Transverse colon (tissue), 3 donors: ENCODE data around the gene FAT3.

ENCODE experiments used
- EP300 ChIP-seq: sonication (generic); formaldehyde crosslinking; IDR thresholded peaks from one replicate; pipeline ENCODE4 v1.6.1; 2017; ENCODE audit warnings: antibody characterized with exemption, low read depth
- POLR2A ChIP-seq: fragments of 450-650 bp; IDR thresholded peaks from one replicate; pipeline ENCODE4 v1.6.1; 2016; ENCODE audit warnings: antibody characterized with exemption, mild to moderate bottlenecking, moderate library complexity
- TF ChIP-seq, protein P1 (sequence below), 5 experiments: fragments of 200-600 bp in 3 of 5; fragments of 450-650 bp in 2 of 5; sonication (generic) in 3 of 5; IDR thresholded peaks; 1 replicate in 2 of 5; 2 replicates in 3 of 5; pipeline ENCODE4 v1.5.1; 2016 to 2017; ENCODE audit warnings: antibody characterized with exemption in 5 of 5, inconsistent platforms in 3 of 5, mild to moderate bottlenecking in 2 of 5, moderate library complexity in 1 of 5

DNA sequence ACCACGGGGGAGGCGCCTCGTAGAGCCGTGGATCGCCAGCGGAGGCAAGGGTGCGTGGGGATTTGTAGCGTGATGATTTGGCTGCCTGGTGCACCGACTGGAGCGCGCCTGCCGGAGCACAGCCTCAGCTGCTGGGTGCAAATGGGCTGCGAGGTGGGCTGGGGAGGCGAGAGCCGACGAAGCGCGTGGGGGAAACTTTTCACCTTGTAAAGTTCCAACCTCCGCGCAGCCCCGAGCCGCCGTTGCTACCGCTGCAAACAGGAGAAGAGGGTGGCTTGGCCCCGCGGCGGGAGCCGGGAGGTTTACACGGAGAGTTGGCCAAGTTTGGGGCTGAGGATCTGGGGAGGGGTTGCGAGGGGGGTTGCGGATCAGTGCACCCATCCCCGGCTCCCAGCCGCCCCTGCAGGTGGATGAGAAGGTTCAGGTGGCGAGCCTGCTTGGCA is 528 bp downstream of the FAT3 start:
- TF ChIP-seq, protein P1, sequence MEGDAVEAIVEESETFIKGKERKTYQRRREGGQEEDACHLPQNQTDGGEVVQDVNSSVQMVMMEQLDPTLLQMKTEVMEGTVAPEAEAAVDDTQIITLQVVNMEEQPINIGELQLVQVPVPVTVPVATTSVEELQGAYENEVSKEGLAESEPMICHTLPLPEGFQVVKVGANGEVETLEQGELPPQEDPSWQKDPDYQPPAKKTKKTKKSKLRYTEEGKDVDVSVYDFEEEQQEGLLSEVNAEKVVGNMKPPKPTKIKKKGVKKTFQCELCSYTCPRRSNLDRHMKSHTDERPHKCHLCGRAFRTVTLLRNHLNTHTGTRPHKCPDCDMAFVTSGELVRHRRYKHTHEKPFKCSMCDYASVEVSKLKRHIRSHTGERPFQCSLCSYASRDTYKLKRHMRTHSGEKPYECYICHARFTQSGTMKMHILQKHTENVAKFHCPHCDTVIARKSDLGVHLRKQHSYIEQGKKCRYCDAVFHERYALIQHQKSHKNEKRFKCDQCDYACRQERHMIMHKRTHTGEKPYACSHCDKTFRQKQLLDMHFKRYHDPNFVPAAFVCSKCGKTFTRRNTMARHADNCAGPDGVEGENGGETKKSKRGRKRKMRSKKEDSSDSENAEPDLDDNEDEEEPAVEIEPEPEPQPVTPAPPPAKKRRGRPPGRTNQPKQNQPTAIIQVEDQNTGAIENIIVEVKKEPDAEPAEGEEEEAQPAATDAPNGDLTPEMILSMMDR (IDR thresholded peaks at IDR 0.05): no peak
- TF ChIP-seq EP300 (no peak), POLR2A (no peak)
